Esophagus muscularis mucosa (tissue), 4 donors: ENCODE measurements around the gene TMEM244. TPM values are rescaled to one million over a fixed set of nuclear protein-coding genes. Genes with fewer than 3 reads are reported as not detected.

Experiments used
- DNase-seq: peaks from one replicate; pipeline ENCODE4 v3.0.0-alpha.2; 2017; ENCODE audit errors: extremely low spot score
- H3K27ac ChIP-seq, 4 donors: fragments of 200-600 bp; sonication (generic); replicated peaks in 1 of 4; 1 replicate in 3 of 4; 2 replicates in 1 of 4; pipeline ENCODE4 v1.5.1; 2016 to 2019; ENCODE audit warnings: mild to moderate bottlenecking in 1 of 4
- H3K27me3 ChIP-seq, 4 donors: fragments of 200-600 bp; sonication (generic); one replicate each; pipeline versions ENCODE4 v1.5.1 to v1.6.0; 2016 to 2019
- H3K36me3 ChIP-seq, 4 donors: fragments of 200-600 bp; sonication (generic); one replicate each; pipeline ENCODE4 v1.5.1; 2016 to 2019
- H3K4me1 ChIP-seq, 4 donors: fragments of 200-600 bp; sonication (generic); one replicate each; pipeline ENCODE4 v1.5.1; 2016 to 2019
- H3K4me3 ChIP-seq, 4 donors: fragments of 200-600 bp; sonication (generic); 1 replicate in 2 of 4; 2 replicates in 2 of 4; pipeline ENCODE4 v1.5.1; 2016 to 2019; ENCODE audit warnings: mild to moderate bottlenecking in 4 of 4, moderate library complexity in 1 of 4
- H3K9me3 ChIP-seq, 4 donors: fragments of 200-600 bp; sonication (generic); 1 replicate in 3 of 4; 2 replicates in 1 of 4; pipeline ENCODE4 v1.5.1; 2016 to 2019
- EP300 ChIP-seq: sonication (generic); formaldehyde crosslinking; IDR thresholded peaks from one replicate; pipeline ENCODE4 v1.6.1; 2017; ENCODE audit warnings: antibody characterized with exemption
- POLR2A ChIP-seq: fragments of 450-650 bp; IDR thresholded peaks from one replicate; pipeline ENCODE4 v1.6.1; 2017; ENCODE audit warnings: antibody characterized with exemption, moderate library complexity, mild to moderate bottlenecking, low read depth
- POLR2AphosphoS5 ChIP-seq, 2 donors: sonication (generic); formaldehyde crosslinking; IDR thresholded peaks; one replicate each; pipeline ENCODE4 v1.6.1; 2017; ENCODE audit warnings: antibody characterized with exemption in 2 of 2
- WGBS: methylation state at CpG from one replicate; pipeline ENCODE4 v1.1.5; 2018; 5-methylcytosine and 5-hydroxymethylcytosine counted together
- intact Hi-C: fragments of 100-400 bp; cut with DNase I; formaldehyde crosslinking; loops from one replicate; pipeline ENCODE4 v1.15.1; 2023
- small RNA-seq, 3 donors: library from RNA; depleted of rRNA; stranded (forward); fragments of <200 nt; gene quantifications; one replicate each; pipeline ENCODE3, GENCODE V24; 2016
- total RNA-seq, 4 donors: library from RNA; depleted of rRNA; stranded (reverse); fragments of >200 nt; gene quantifications; one replicate each; pipeline versions ENCODE4 v1.1.0 to v1.2.1, GENCODE V29; 2016
- TF ChIP-seq, protein P1 (sequence below), 3 experiments: fragments of 200-600 bp in 2 of 3; fragments of 450-650 bp in 1 of 3; sonication (generic) in 2 of 3; IDR thresholded peaks; one replicate each; pipeline ENCODE4 v1.5.1; 2017 to 2019; ENCODE audit warnings: antibody characterized with exemption in 3 of 3, mild to moderate bottlenecking in 2 of 3, moderate library complexity in 1 of 3

TMEM244 gene
- total RNA-seq, 4 donors from 2014 or later: not detected

- DNase-seq: peak; percentile 45
- Histone ChIP-seq H3K9me3 (no peaks in the 10 kb centered on the region), H3K36me3 (no peaks in the 10 kb centered on the region), H3K4me1 (no peaks in the 10 kb centered on the region), H3K27ac (no peak overlapping the region), H3K27me3 (no peaks in the 10 kb centered on the region), H3K4me3 (no peak overlapping the region)
- intact Hi-C loops: no loop called here
- TF ChIP-seq, protein P1, sequence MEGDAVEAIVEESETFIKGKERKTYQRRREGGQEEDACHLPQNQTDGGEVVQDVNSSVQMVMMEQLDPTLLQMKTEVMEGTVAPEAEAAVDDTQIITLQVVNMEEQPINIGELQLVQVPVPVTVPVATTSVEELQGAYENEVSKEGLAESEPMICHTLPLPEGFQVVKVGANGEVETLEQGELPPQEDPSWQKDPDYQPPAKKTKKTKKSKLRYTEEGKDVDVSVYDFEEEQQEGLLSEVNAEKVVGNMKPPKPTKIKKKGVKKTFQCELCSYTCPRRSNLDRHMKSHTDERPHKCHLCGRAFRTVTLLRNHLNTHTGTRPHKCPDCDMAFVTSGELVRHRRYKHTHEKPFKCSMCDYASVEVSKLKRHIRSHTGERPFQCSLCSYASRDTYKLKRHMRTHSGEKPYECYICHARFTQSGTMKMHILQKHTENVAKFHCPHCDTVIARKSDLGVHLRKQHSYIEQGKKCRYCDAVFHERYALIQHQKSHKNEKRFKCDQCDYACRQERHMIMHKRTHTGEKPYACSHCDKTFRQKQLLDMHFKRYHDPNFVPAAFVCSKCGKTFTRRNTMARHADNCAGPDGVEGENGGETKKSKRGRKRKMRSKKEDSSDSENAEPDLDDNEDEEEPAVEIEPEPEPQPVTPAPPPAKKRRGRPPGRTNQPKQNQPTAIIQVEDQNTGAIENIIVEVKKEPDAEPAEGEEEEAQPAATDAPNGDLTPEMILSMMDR (IDR thresholded peaks at IDR 0.05): no peak
- TF ChIP-seq POLR2A (no peak), POLR2AphosphoS5 (IDR thresholded peaks at IDR 0.05) (no peak), EP300 (no peak)
- WGBS: 82% methylated on average over 1 of the region's 1 CpG
These were observed 75.4 kb downstream of the TMEM244 start for GRCh38 chr6:129785756-129786135.

DNA sequence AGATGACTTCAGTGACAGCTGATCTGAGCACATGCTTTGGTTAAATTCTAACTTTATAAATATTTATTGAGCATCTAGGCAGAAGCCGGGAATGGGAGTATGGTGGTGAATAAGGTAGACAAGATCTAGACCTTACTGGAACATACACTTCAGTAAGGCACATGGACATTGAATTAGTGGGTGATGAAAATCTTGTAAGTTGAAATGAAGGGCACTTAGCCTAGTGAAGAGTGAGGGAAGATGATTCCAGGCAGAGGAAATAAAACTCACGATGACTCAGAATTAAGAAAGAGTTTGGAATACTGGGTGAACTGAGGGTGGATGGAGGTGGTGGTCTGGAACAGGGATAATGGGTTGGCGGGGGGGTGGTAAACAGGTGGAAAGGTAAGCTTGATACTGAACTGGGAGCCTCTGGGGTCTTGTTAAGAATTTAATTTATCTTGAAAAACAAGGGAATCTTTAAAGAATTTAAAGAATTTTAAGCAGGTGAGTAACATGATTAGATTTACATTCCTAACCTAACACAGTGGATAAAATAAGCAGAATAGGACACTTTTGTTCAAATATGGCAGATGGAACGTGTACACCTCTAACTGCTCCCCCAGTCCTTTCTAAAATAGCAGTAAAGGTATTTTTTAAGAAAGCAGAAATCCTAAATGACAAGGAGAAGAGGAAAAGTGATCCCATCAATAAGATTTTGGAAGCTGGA, 75.9 kb downstream of the TMEM244 start:
- TF ChIP-seq POLR2AphosphoS5 (IDR thresholded peaks at IDR 0.05) (no peak), EP300 (no peak), POLR2A (no peak)
- TF ChIP-seq, protein P1 (IDR thresholded peaks at IDR 0.05): no peak

More for the DNA sequence above, 75.9 kb downstream of the TMEM244 start:
- H3K4me1 ChIP-seq: no peaks in the 10 kb centered on the region
- H3K27ac ChIP-seq: no peak overlapping the region
- DNase-seq: no peak
- intact Hi-C loops: no loop called here
- H3K4me3 ChIP-seq: no peak overlapping the region
- H3K9me3 ChIP-seq: no peaks in the 10 kb centered on the region
- WGBS: 77% methylated on average over 4 of the region's 4 CpGs
- H3K36me3 ChIP-seq: no peaks in the 10 kb centered on the region
- no peaks in the 10 kb centered on the region for H3K27me3 ChIP-seq

Small RNAs within 50 kb of the gene (small RNA-seq; reads per million reads assigned to genes)
- gene AL451046.2: 0 reads per million in 3 donors

Other genes with a start within 250 kb of the TMEM244 start
- gene ARHGAP18, start 151.1 kb downstream of the TMEM244 start, total RNA-seq: 10 to 100 TPM in 1 of 4 donors, 1 to 10 TPM in 3; 5.2 to 15.9 (median 7.4) TPM
- gene L3MBTL3, start 157.3 kb upstream of the TMEM244 start, total RNA-seq: 1 to 10 TPM; 3.1 to 6.7 (median 3.6) TPM